ENCODE measurements around the gene RAB3IP. TPM values are rescaled to one million over a fixed set of nuclear protein-coding genes. Genes with fewer than 3 reads are reported as not detected.
"Not testable (repeated sequence)": the region's sequence is repeated elsewhere in the genome, so short reads cannot be mapped to it uniquely, and the experiment has no call there.

The RAB3IP gene
- total RNA-seq, 1 donor from 2014 or later: 18.2 TPM

- Mint-ChIP-seq H3K27me3 (ENCODE audit: unreplicated experiment) (peaks cover 3% of the 10 kb centered on the region), H3K27ac (ENCODE audit: unreplicated experiment) (no peak overlapping the region), H3K36me3 (ENCODE audit: unreplicated experiment) (peaks cover 21% of the 10 kb centered on the region), H3K4me3 (ENCODE audit: unreplicated experiment) (no peak overlapping the region), H3K9me3 (ENCODE audit: unreplicated experiment) (peaks cover under 1% of the 10 kb centered on the region), H3K4me1 (ENCODE audit: low read depth, unreplicated experiment) (no peaks in the 10 kb centered on the region)
- TF ChIP-seq, protein P1, sequence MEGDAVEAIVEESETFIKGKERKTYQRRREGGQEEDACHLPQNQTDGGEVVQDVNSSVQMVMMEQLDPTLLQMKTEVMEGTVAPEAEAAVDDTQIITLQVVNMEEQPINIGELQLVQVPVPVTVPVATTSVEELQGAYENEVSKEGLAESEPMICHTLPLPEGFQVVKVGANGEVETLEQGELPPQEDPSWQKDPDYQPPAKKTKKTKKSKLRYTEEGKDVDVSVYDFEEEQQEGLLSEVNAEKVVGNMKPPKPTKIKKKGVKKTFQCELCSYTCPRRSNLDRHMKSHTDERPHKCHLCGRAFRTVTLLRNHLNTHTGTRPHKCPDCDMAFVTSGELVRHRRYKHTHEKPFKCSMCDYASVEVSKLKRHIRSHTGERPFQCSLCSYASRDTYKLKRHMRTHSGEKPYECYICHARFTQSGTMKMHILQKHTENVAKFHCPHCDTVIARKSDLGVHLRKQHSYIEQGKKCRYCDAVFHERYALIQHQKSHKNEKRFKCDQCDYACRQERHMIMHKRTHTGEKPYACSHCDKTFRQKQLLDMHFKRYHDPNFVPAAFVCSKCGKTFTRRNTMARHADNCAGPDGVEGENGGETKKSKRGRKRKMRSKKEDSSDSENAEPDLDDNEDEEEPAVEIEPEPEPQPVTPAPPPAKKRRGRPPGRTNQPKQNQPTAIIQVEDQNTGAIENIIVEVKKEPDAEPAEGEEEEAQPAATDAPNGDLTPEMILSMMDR (IDR thresholded peaks at IDR 0.05; ENCODE audit: partially characterized antibody, unreplicated experiment): no peak
- no peak for DNase-seq
Observed at GRCh38 chr12:69755302-69755701, 16.6 kb downstream of the RAB3IP start.

GRCh38 chr12:69756088-69756755 is 17.6 kb downstream of the RAB3IP start:
- H3K4me1 Mint-ChIP-seq (ENCODE audit: low read depth, unreplicated experiment): no peaks in the 10 kb centered on the region
- peaks cover 30% of the 10 kb centered on the region for H3K36me3 Mint-ChIP-seq (ENCODE audit: unreplicated experiment)
- no peak for DNase-seq
- H3K27me3 Mint-ChIP-seq (ENCODE audit: unreplicated experiment): peaks cover 3% of the 10 kb centered on the region
- H3K9me3 Mint-ChIP-seq (ENCODE audit: unreplicated experiment): peaks cover 7% of the 10 kb centered on the region
- H3K4me3 Mint-ChIP-seq (ENCODE audit: unreplicated experiment): no peak overlapping the region
- H3K27ac Mint-ChIP-seq (ENCODE audit: unreplicated experiment): no peak overlapping the region
- TF ChIP-seq, protein P1 (IDR thresholded peaks at IDR 0.05; ENCODE audit: partially characterized antibody, unreplicated experiment): no peak

DNA sequence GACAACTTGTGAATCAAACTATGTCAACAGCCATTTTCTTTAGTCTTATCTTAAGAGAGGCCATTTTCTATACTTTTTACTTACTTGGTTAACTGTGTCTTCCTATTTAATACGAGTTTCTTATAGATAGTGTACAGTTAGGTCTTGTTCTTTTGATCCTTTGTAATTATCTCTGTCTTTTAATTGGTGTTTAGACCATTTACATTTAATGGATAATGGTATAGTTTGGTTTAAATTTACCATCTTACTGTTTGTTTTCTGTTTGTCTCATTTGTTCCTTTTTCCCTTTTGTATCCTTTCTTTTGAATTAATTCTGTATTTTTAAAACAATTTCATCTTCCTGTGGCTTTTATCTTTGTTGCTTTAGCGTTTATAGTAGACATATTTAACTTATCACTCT is 19.4 kb downstream of the RAB3IP start:
- Mint-ChIP-seq H3K36me3 (ENCODE audit: unreplicated experiment) (peaks cover 32% of the 10 kb centered on the region), H3K27me3 (ENCODE audit: unreplicated experiment) (peaks cover 3% of the 10 kb centered on the region), H3K27ac (ENCODE audit: unreplicated experiment) (no peak overlapping the region), H3K9me3 (ENCODE audit: unreplicated experiment) (peaks cover 7% of the 10 kb centered on the region), H3K4me3 (ENCODE audit: unreplicated experiment) (no peak overlapping the region), H3K4me1 (ENCODE audit: low read depth, unreplicated experiment) (no peaks in the 10 kb centered on the region)
- TF ChIP-seq, protein P1 (IDR thresholded peaks at IDR 0.05; ENCODE audit: partially characterized antibody, unreplicated experiment): no peak
- DNase-seq: no peak

DNA sequence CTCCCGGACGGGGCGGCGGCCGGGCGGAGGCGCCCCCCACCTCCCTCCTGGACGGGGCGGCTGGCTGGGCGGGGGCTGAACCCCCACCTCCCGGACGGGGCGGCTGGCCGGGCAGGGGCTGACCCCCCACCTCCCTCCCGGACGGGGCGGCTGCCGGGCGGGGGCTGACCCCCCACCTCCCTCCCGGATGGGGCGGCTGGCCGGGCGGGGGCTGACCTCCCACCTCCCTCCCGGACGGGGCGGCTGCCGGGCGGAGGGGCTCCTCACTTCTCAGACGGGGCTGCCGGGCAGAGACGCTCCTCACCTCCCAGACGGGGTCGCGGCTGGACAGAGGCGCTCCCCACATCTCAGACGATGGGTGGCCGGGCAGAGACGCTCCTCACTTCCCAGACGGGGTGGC is 20.9 kb downstream of the RAB3IP start:
- not testable (repeated sequence) for DNase-seq; H3K4me3 Mint-ChIP-seq (ENCODE audit: unreplicated experiment); H3K9me3 Mint-ChIP-seq (ENCODE audit: unreplicated experiment); H3K27ac Mint-ChIP-seq (ENCODE audit: unreplicated experiment); H3K4me1 Mint-ChIP-seq (ENCODE audit: low read depth, unreplicated experiment); H3K27me3 Mint-ChIP-seq (ENCODE audit: unreplicated experiment)
- H3K36me3 Mint-ChIP-seq (ENCODE audit: unreplicated experiment): peaks cover 32% of the 10 kb centered on the region

DNA sequence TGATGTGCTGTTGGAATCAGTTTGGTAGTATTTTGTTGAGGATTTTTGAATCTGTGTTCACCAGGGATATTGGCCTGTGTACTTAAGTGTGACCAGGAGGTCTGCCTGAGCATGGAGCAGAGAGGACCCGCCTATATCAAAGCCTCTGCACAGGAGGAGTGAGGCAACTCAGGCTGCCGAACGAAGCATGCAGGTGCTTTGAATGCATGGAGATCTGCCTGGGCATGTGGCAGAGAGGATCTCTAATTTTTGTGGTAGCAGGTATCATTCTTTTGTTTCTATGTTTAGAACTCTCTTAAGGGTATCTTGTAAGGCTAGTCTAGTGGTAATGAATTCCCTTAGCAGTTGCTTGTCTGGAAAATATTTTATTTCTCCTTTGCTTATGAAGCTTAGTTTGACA is 26.9 kb downstream of the RAB3IP start:
- H3K4me3 Mint-ChIP-seq (ENCODE audit: unreplicated experiment): no peak overlapping the region
- H3K27ac Mint-ChIP-seq (ENCODE audit: unreplicated experiment): no peak overlapping the region
- TF ChIP-seq, protein P1 (IDR thresholded peaks at IDR 0.05; ENCODE audit: partially characterized antibody, unreplicated experiment): no peak
- H3K36me3 Mint-ChIP-seq (ENCODE audit: unreplicated experiment): peaks cover 47% of the 10 kb centered on the region
- H3K27me3 Mint-ChIP-seq (ENCODE audit: unreplicated experiment): no peaks in the 10 kb centered on the region
- no peak for DNase-seq
- H3K4me1 Mint-ChIP-seq (ENCODE audit: low read depth, unreplicated experiment): no peaks in the 10 kb centered on the region
- H3K9me3 Mint-ChIP-seq (ENCODE audit: unreplicated experiment): peaks cover 14% of the 10 kb centered on the region
